Measurements from ENCODE around the gene KCNK2.

KCNK2 gene

GRCh38 chr1:215262106-215262505, 179.6 kb downstream of the KCNK2 start:
- no peak for DNase-seq

GRCh38 chr1:215263636-215264035, 181.1 kb downstream of the KCNK2 start:
- DNase-seq = no peak

- DNase-seq = no peak
Observed at GRCh38 chr1:215264649-215265048, 182.1 kb downstream of the KCNK2 start.

- no peak for DNase-seq
Observed at GRCh38 chr1:215267495-215267894, 185.0 kb downstream of the KCNK2 start.

- DNase-seq = no peak
Observed at GRCh38 chr1:215269955-215270354, 187.4 kb downstream of the KCNK2 start.

- no peak for DNase-seq
Observed at GRCh38 chr1:215273838-215274516, 191.4 kb downstream of the KCNK2 start.

- no peak for DNase-seq
Observed at GRCh38 chr1:215276582-215276981, 194.0 kb downstream of the KCNK2 start.

GRCh38 chr1:215277532-215277931, 195.0 kb downstream of the KCNK2 start:
- no peak for DNase-seq

GRCh38 chr1:215279682-215280081, 197.1 kb downstream of the KCNK2 start:
- DNase-seq = no peak

GRCh38 chr1:215282557-215282956, 200.0 kb downstream of the KCNK2 start:
- DNase-seq = no peak

- DNase-seq = no peak
Observed at GRCh38 chr1:215285013-215285800, 202.7 kb downstream of the KCNK2 start.
